ENCODE data around the gene CTIF.

DNA sequence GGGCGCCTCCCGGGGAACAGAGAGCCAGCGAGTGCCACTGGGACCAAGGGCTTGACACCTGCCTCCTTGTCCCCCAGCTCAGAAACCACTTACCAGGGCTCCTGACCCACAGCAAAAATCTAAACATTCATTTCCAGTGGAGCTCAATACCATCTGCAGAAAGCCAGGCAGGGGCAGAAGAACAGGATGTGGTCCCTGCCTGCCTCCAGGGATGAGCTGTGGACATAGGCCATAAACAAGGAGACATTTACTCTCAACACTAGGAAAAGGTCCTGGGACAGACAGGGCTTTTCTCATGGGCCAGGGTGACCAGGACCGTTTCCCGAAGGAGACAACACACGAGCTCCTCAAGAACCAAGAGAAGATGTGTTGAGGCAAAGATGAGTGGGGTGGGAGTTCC is 203.0 kb downstream of the CTIF start:
- TF ChIP-seq, protein P1, sequence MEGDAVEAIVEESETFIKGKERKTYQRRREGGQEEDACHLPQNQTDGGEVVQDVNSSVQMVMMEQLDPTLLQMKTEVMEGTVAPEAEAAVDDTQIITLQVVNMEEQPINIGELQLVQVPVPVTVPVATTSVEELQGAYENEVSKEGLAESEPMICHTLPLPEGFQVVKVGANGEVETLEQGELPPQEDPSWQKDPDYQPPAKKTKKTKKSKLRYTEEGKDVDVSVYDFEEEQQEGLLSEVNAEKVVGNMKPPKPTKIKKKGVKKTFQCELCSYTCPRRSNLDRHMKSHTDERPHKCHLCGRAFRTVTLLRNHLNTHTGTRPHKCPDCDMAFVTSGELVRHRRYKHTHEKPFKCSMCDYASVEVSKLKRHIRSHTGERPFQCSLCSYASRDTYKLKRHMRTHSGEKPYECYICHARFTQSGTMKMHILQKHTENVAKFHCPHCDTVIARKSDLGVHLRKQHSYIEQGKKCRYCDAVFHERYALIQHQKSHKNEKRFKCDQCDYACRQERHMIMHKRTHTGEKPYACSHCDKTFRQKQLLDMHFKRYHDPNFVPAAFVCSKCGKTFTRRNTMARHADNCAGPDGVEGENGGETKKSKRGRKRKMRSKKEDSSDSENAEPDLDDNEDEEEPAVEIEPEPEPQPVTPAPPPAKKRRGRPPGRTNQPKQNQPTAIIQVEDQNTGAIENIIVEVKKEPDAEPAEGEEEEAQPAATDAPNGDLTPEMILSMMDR (IDR thresholded peaks at IDR 0.05): no peak
- no peak for TF ChIP-seq POLR2A (IDR thresholded peaks at IDR 0.05)
